Stimulated activated CD4-positive, alpha-beta T cell treated with anti-CD3 and anti-CD28 coated beads, Interleukin-1b, Interleukin-23, amount 100 ng/mL, for 24 hours (primary cell): Measurements from ENCODE around the gene GJA1.
"Not testable (repeated sequence)": the region's sequence is repeated elsewhere in the genome, so short reads cannot be mapped to it uniquely, and the experiment has no call there.

ENCODE experiments used
- DNase-seq, 4 experiments: peaks; one replicate each; pipeline ENCODE4 v3.0.0-alpha.2; 2020; ENCODE audit warnings: low read depth in 4 of 4, low spot score in 1 of 4

Gene GJA1

GRCh38 chr6:121435444-121436069 is at the start of gene GJA1:
Gene GJA1, plus strand, starts transcription at chr6:121435646. Its CDS starts 11,202 bp downstream, at chr6:121446848.
- DNase-seq = no peak

DNA sequence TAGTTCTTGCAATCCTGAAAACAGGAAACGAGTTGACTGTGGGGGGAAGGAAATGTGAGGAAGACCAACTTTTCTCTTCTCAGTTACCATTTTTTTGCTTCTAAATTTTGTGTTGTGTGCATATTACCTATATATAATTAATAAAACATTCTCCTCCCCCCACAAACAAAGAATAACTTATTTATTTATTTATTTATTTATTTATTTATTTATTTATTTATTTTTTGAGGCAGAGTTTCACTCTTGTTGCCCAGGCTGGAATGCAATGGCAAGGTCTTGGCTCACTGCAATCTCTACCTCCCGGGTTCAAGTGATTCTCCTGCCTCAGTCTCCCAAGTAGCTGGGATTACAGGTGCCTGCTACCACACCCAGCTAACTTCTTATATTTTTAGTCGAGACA is 48.9 kb upstream of the GJA1 start:
- not testable (repeated sequence) for DNase-seq

DNA sequence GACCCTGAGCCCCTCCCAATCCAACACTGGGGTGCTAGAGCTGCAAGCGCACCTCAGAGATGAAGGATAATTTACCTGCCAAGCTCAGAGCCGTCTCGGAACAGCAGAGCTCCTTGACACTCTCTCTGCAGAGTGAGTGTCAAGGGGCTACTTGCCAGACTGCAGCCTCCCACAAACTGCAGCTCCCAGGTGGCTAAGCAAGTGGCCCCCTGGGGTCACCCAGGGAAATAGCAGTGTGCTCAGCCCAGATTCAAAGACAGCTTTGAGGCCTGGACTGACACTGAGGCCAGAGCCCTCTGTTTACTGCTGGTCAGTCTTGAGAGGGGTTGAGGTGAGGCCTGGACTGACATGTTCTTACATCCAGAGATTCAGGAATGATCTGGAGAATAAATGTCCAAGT is 46.0 kb upstream of the GJA1 start:
- no peak for DNase-seq

- no peak for DNase-seq
These were observed 41.5 kb upstream of the GJA1 start for GRCh38 chr6:121393731-121394505.

DNA sequence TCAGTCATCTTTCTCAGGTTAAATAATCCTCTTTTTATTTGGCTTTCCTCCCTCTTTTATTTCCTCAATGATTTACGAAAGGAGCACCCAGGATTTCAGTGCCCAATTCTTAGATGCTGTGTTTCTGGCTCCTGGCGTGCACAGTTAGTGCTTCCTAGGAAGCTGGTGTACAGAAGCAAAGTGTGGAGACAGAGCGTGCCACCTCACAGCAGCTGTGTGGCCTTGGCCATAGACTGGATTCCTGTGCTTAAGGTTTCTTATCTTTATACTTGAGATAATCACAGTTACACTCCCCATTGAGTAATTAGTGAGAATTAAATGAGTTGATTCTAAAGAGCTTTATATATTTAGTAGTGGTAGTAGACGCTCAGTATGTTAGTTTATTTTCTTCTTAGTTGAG is 39.7 kb upstream of the GJA1 start:
- DNase-seq = no peak

GRCh38 chr6:121397188-121397587 is 38.3 kb upstream of the GJA1 start:
- DNase-seq = not testable (repeated sequence)

DNA sequence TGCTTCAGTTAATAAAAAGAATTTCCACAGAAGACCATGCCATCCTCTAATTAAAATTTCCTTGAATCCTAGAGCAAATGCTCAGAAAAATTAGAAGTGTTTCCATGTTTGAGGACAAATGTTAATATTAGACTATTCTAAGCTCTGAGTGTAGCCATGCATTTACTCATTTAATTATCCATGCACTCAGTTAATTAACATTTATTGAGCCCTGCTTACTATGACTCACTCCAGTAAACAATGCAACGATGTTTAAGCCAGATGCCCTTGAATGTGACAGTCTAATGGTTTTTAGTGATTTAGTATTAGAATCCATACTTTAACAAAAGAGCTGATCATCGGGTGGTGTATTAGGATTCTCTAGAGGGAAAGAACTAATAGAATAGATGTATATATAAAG is 37.3 kb upstream of the GJA1 start:
- no peak for DNase-seq

DNA sequence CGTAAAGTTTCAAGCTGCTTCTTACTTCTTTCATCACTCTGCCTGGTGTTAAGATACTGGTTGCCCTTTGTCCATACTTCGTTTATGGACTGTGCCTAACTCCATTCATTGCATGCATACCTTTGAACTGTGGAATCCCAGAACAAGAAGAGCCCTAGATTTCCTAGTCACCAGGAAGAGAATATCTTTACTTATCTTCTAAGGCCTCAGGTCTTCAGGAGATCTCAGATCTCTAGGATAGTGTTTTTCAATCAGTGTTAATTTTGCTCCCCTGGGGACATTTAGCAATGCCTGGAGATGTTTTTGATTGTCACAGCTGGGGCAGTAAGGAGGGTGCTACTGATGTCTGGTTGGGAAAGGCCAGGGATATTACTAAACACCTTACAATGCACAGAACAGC is 35.5 kb upstream of the GJA1 start:
- DNase-seq = no peak

GRCh38 chr6:121403964-121404363 is 31.5 kb upstream of the GJA1 start:
- no peak for DNase-seq

- DNase-seq = no peak
These were observed 30.1 kb upstream of the GJA1 start for GRCh38 chr6:121405306-121405705.

DNA sequence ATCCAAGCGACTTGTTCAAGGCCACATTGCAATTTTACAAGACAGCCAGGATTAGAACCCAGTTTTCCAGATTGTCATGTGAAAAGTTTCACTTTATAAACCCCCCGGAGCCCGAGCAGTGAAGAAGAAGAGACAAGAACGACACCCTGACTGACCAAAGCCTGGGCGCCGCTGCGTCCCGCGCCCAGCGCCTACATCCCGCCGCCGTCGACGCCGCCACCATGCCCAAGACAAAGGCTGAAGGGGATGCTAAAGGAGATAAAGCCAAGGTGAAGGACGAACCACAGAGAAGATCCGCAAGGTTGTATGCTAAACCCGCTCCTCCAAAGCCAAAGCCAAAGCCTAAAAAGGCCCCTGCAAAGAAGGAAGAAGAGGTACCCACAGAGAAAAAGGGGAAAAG is 27.1 kb upstream of the GJA1 start:
- no peak for DNase-seq

- DNase-seq = no peak
These were observed 21.6 kb upstream of the GJA1 start for GRCh38 chr6:121413879-121414278.

DNA sequence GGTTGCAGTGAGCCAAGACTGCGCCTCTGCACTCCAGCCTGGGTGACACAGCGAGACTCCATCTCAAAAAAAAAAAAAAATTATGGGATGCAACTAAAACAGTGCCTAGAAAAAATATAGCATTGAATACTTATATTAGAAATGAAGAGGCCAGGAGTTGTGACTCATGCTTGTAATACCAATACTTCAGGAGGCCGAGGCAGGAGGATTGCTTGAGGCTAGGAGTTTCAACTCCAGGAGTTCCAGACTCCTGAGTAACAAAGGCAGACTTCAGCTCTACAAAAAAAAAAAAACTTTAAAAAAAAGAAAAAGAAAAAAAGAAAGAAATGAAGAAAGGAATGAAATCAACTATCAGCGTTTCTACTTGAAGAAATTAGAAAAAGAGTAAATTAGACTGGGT is 17.1 kb upstream of the GJA1 start:
- no peak for DNase-seq

DNA sequence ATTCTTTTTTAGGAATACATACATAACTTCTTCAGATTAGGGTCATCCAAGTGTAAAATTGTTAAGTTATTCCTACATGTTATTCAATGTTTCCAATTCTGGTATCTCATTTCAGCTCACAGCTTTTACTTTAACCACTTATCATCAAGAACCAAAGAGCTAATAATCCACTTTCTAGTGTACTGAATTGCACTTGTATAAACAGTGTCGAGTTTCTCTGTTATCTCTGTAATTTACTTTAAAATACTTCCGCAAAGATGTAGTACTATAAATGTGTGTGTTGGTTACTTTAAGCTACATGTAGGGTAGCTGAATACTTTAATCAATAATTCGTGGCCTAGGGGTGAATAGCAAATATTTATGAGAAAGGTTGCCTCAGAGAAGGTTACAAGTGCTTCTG is 8.8 kb upstream of the GJA1 start:
- DNase-seq = no peak

GRCh38 chr6:121428872-121429756 is 6.3 kb upstream of the GJA1 start:
- DNase-seq = no peak

GRCh38 chr6:121430514-121431460 is 4.7 kb upstream of the GJA1 start:
- DNase-seq = no peak

- DNase-seq = not testable (repeated sequence)
These were observed 3.7 kb upstream of the GJA1 start for GRCh38 chr6:121431776-121432175.

GRCh38 chr6:121434037-121434770 is 1.2 kb upstream of the GJA1 start:
- no peak for DNase-seq

- no peak for DNase-seq
These were observed 920 bp downstream of the GJA1 start for GRCh38 chr6:121436274-121436857.
